Epithelial cell of prostate (primary cell): ENCODE data around the gene PTPN9.

Experiments
- DNase-seq: peaks from one replicate; pipeline ENCODE4 v3.0.0-alpha.2; 2011; ENCODE audit warnings: low read depth, low spot score
- H3K27ac ChIP-seq: fragments of 450-650 bp; 2 replicates; pipeline ENCODE4 v1.5.1; 2017; ENCODE audit warnings: mild to moderate bottlenecking

The PTPN9 gene

DNA sequence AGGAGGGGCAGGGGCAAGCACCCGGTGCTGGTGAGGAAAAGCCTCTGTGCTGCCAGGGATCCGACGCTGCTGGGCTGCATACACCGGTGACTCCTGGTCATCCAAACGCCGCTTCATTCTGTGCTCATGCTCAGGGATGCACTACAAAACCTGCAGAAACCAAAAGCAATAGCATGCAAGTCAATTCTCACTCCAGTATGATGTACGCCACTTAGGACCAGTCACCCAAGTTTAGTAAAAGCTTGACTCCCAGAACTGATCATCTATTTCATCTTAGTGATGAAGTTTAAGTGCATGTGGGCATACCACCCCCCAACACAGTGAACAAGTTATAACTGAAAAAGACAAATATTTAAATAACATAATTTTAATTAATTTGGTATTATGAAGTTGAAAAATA, 148.9 kb downstream of the PTPN9 start:
- H3K27ac ChIP-seq, result no peak overlapping the region
- DNase-seq, result no peak

DNA sequence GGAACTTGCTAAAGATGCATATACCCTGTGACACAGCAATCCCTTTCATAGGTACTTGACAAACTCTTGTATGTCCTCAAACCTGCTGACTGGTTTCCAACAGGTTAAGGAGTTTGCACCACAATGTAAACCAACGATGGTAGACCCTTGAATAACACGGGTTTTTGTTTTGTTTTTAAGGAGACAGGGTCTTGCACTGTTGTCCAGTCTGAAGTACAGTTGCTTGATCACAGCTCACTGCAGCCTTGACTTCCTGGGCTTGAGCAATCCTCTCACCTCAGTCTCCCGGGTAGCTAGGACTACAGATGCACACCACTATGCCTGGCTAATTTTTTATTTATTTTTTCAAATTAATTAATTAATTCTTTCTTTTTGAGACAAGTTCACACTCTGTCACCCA, 151.0 kb downstream of the PTPN9 start:
- DNase-seq, result no peak
- no peak overlapping the region for H3K27ac ChIP-seq

DNA sequence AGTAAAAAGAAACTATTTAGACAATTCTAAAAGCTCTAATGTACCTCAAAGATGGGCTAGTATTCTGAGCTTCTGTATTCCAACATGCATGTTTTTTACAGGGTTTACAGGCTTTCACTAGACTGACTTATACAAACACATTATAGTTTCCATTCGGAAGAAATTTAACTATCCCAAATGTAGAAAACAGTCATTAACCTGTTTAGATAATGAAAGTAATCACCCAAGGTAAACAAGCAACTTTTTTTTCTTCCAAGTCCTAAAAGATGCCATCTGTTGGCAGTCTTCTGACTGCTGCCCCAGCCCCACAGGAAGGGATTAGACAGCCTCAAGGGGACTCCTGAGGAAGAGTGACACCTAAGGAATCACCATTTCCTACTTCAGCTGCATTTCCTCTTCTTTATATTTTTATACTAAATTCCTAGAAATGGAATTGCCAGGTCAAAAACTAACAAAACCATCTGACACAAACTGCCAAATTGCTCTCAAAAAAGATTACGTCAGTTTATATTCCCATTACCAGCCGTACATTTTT, 153.1 kb downstream of the PTPN9 start:
- no peak overlapping the region for H3K27ac ChIP-seq
- no peak for DNase-seq

DNA sequence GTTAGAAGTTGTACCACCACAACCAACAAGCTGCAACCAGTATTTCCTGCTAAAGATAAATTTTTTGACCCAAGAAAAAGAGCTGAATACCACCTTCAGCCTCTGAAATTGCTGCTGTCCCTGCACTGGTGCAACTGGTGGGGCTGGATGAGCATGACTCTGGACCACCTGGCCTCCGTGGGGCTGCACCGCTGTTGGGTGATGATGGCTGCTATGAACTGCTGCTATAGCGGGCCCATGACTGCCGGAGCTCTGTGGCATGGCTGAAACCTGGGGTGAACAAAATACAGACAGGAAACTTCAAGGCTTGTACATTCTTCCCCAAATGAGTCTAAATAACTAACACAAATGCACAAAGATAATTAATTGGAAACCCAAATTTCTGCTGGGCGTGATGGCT, 156.6 kb downstream of the PTPN9 start:
- DNase-seq, result no peak

DNA sequence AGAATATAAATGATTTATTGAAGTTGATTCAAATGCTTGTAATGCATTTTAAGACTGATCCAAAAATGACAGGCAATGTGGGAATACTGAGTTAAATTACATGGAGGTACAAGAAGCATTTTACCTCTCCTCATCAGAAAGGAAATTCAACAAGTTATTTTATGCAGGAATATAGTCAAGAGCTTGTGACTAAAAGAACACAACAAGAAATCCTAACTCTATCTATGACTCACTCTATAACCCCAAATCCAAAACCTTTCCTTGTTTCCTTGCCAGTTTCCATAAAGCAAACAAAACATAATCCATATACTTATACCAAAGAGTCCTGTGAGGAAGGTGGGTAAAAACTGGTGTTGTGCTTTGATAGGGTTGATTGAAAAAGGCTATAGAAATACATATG, 158.4 kb downstream of the PTPN9 start:
- no peak for DNase-seq
- H3K27ac ChIP-seq, result no peak overlapping the region

More for the DNA sequence above, 156.6 kb downstream of the PTPN9 start:
- no peak overlapping the region for H3K27ac ChIP-seq

DNA sequence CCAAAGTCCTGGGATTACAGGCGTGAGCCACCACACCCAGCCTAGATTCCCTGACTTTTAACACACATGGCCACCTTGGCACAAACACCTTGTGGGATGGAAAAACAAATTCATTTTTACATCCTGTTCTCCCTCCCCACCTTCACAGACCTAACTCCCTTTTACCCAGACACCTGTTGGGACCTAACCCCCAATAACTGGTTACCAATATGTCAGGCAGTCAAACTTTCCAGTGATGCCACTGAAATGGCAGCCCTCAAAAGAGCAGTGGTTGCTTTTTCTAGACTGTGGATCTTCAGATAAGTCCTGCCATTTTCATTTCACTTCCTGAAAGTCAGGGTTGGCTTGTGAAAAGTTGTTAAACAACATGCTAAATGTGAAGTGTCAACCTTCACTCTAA, 162.5 kb downstream of the PTPN9 start:
- no peak overlapping the region for H3K27ac ChIP-seq
- DNase-seq, result no peak
